HFF-Myc (cell line): Measurements from ENCODE around the gene PHTF1.

Experiments used
- DNase-seq: peaks from one replicate; pipeline ENCODE4 v3.0.0-alpha.2; 2011; ENCODE audit warnings: low read depth; ENCODE audit errors: extremely low read depth
- H3K4me3 ChIP-seq: replicated peaks from 2 replicates; pipeline ENCODE4 v1.5.1; 2011; ENCODE audit warnings: low read depth, mild to moderate bottlenecking, control low read depth, low read length
- CTCF ChIP-seq: IDR thresholded peaks from 2 replicates; pipeline ENCODE4 v1.5.1; 2012; ENCODE audit warnings: mild to moderate bottlenecking, low read depth, low read length, control low read depth; ENCODE audit errors: missing control alignments

The PHTF1 gene

GRCh38 chr1:113779542-113779941, 20.3 kb upstream of the PHTF1 start:
- DNase-seq, result no peak
- no peak overlapping the region for H3K4me3 ChIP-seq
- TF ChIP-seq CTCF, result no peak

GRCh38 chr1:113777561-113777960, 18.3 kb upstream of the PHTF1 start:
- DNase-seq, result no peak
- H3K4me3 ChIP-seq, result no peak overlapping the region
- no peak for TF ChIP-seq CTCF

- no peak for DNase-seq
These were observed 10.7 kb upstream of the PHTF1 start for GRCh38 chr1:113770031-113770430.

GRCh38 chr1:113769601-113769970, 10.3 kb upstream of the PHTF1 start:
- H3K4me3 ChIP-seq, result no peak overlapping the region
- no peak for DNase-seq
- no peak for TF ChIP-seq CTCF

More at GRCh38 chr1:113770031-113770430, 10.7 kb upstream of the PHTF1 start:
- no peak overlapping the region for H3K4me3 ChIP-seq
- TF ChIP-seq CTCF, result no peak

- no peak for DNase-seq
- H3K4me3 ChIP-seq, result no peak overlapping the region
These were observed 9.8 kb upstream of the PHTF1 start for GRCh38 chr1:113768916-113769600.

GRCh38 chr1:113765306-113766230, 6.3 kb upstream of the PHTF1 start:
- DNase-seq, result no peak
- no peak overlapping the region for H3K4me3 ChIP-seq

More at GRCh38 chr1:113768916-113769600, 9.8 kb upstream of the PHTF1 start:
- TF ChIP-seq CTCF, result no peak

More at GRCh38 chr1:113765306-113766230, 6.3 kb upstream of the PHTF1 start:
- TF ChIP-seq CTCF, result no peak
